Fibroblast of skin of left biceps (primary cell): ENCODE measurements around the gene PCDHGA8.
"Not testable (repeated sequence)": the region's sequence is repeated elsewhere in the genome, so short reads cannot be mapped to it uniquely, and the experiment has no call there.

Experiments
- DNase-seq, 2 experiments: peaks; one replicate each; pipeline ENCODE4 v3.0.0-alpha.2; 2013; ENCODE audit warnings: low read depth in 2 of 2

Gene PCDHGA8

GRCh38 chr5:141432308-141432707 is 39.9 kb downstream of the PCDHGA8 start:
- not testable (repeated sequence) for DNase-seq

GRCh38 chr5:141432726-141433125 is 40.3 kb downstream of the PCDHGA8 start:
- not testable (repeated sequence) for DNase-seq

- DNase-seq, result no peak
Observed at GRCh38 chr5:141434006-141434405, 41.6 kb downstream of the PCDHGA8 start.

GRCh38 chr5:141437221-141437620 is 44.8 kb downstream of the PCDHGA8 start:
- DNase-seq, result no peak

GRCh38 chr5:141439411-141440141 is 47.1 kb downstream of the PCDHGA8 start:
- DNase-seq, result no peak

GRCh38 chr5:141440341-141440740 is 47.9 kb downstream of the PCDHGA8 start:
- no peak for DNase-seq

DNA sequence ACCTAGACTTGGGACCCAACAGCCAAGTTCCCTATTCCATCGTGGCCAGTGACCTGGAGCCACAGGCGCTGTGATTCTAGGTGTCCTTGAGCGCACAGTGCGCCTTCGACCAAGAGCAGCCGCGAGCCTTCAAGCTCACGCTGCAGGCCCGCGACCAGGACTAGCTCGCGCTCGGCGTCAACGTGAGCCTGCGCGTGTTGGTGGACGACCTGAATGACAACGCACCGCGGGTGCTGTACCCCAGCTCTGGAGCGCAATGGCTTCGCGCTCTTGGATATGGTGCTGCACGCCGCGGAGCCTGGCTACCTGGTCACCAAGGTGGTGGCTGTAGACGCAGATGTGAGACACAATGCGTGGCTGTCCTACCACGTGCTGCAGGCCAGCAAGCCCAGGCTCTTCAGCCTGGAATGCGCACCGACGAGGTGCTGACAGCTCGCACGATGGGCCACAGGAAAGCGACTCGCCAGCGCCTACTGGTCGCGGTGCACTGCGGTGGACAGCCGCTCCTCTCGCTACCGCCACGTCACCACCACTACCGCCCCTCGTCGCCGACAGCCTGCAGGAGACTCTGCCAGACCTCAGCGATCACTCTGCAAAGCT is 49.2 kb downstream of the PCDHGA8 start:
- no peak for DNase-seq
